Gastrocnemius medialis (tissue), 4 donors: ENCODE measurements around the gene GRK1. TPM values are rescaled to one million over a fixed set of nuclear protein-coding genes. Genes with fewer than 3 reads are reported as not detected.

ENCODE experiments used
- ATAC-seq, 2 donors: fragments of 150-250 bp; one replicate each; pipeline ENCODE4 v1.9.1; 2016
- DNase-seq, 2 donors: peaks; one replicate each; pipeline ENCODE4 v3.0.0-alpha.2; 2019
- H3K27ac ChIP-seq, 4 donors: fragments of 200-600 bp; sonication (generic); 1 replicate in 1 of 4; 2 replicates in 3 of 4; pipeline ENCODE4 v1.5.1; 2016 to 2018; ENCODE audit warnings: mild to moderate bottlenecking in 2 of 4, moderate library complexity in 1 of 4
- H3K27me3 ChIP-seq, 3 donors: fragments of 200-600 bp; sonication (generic) in 2 of 3; 1 replicate in 1 of 3; 2 replicates in 2 of 3; pipeline versions ENCODE4 v1.5.1 to v1.6.0; 2016 to 2019; ENCODE audit warnings: mild to moderate bottlenecking in 1 of 3, moderate library complexity in 1 of 3
- H3K36me3 ChIP-seq, 2 donors: fragments of 200-600 bp; sonication (generic) in 1 of 2; one replicate each; pipeline ENCODE4 v1.5.1; 2017 to 2018
- H3K4me1 ChIP-seq, 2 donors: fragments of 200-600 bp; sonication (generic) in 1 of 2; one replicate each; pipeline ENCODE4 v1.5.1; 2016 to 2017; ENCODE audit warnings: mild to moderate bottlenecking in 2 of 2
- H3K4me3 ChIP-seq, 4 donors: fragments of 200-600 bp; sonication (generic) in 3 of 4; 1 replicate in 1 of 4; 2 replicates in 3 of 4; pipeline ENCODE4 v1.5.1; 2016 to 2019; ENCODE audit warnings: mild to moderate bottlenecking in 2 of 4
- H3K9me3 ChIP-seq, 3 donors: fragments of 200-600 bp; sonication (generic) in 2 of 3; 1 replicate in 1 of 3; 2 replicates in 2 of 3; pipeline ENCODE4 v1.5.1; 2016 to 2019
- POLR2A ChIP-seq, 2 donors: fragments of 450-650 bp; IDR thresholded peaks; one replicate each; pipeline ENCODE4 v1.6.1; 2017; ENCODE audit warnings: antibody characterized with exemption in 2 of 2, mild to moderate bottlenecking in 2 of 2, moderate library complexity in 2 of 2
- in situ Hi-C, 4 donors: fragments of 200-750 bp; cut with MboI; loops; one replicate each; pipeline versions ENCODE4 v1.15.0 to v1.8.0; 2017; ENCODE audit warnings: low sequenced_read_pairs in 4 of 4
- intact Hi-C: fragments of 100-400 bp; cut with DNase I; formaldehyde crosslinking; loops from one replicate; pipeline ENCODE4 v1.15.1; 2023; ENCODE audit warnings: low total_unique reads
- total RNA-seq, 4 donors: library from RNA; depleted of rRNA; stranded (reverse); fragments of >200 nt; gene quantifications; one replicate each; pipeline versions ENCODE4 v1.1.0 to v1.2.3, GENCODE V29; 2016
- TF ChIP-seq, protein P1 (sequence below), 5 experiments: fragments of 450-650 bp in 3 of 5; fragments of 200-600 bp in 2 of 5; sonication (generic) in 2 of 5; IDR thresholded peaks in 4 of 5; conservative IDR thresholded peaks in 1 of 5; 1 replicate in 4 of 5; 2 replicates in 1 of 5; pipeline ENCODE4 v1.5.1; 2016 to 2019; ENCODE audit warnings: antibody characterized with exemption in 5 of 5, mild to moderate bottlenecking in 3 of 5, moderate library complexity in 3 of 5

The GRK1 gene
- total RNA-seq, 4 donors from 2014 or later, result 0.10 TPM; not detected in 3

DNA sequence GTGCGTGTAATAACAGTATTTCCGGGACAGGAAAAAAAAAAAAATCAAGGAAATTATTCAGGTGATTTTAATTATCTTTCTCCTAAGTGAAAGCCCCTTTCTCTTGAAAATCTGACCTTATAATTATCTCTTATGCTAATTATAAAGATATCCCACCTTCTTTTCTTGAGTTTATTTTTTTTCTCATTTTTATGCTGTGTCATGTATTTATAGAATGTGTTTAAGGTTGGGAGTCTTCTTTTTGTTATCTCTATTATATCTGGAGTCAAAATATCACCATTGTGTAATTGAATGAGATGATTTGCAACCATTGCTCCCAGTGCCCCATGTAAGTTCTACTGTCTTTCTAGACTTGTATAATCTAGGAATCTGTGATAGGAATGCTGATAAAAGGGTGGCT lies 95.1 kb downstream of the GRK1 start:
- Histone ChIP-seq H3K27me3 (peaks cover 23 to 48% (median 27%) of the 10 kb centered on the region in 3 donors), H3K4me3 (no peak overlapping the region), H3K4me1 (peaks cover 7 to 13% of the 10 kb centered on the region in 2 donors), H3K9me3 (no peaks in the 10 kb centered on the region), H3K36me3 (no peaks in the 10 kb centered on the region), H3K27ac (no peak overlapping the region)
- in situ Hi-C loops, result no loop called here
- intact Hi-C loops, result no loop called here
- no peak for TF ChIP-seq POLR2A (IDR thresholded peaks at IDR 0.05)
- TF ChIP-seq, protein P1, sequence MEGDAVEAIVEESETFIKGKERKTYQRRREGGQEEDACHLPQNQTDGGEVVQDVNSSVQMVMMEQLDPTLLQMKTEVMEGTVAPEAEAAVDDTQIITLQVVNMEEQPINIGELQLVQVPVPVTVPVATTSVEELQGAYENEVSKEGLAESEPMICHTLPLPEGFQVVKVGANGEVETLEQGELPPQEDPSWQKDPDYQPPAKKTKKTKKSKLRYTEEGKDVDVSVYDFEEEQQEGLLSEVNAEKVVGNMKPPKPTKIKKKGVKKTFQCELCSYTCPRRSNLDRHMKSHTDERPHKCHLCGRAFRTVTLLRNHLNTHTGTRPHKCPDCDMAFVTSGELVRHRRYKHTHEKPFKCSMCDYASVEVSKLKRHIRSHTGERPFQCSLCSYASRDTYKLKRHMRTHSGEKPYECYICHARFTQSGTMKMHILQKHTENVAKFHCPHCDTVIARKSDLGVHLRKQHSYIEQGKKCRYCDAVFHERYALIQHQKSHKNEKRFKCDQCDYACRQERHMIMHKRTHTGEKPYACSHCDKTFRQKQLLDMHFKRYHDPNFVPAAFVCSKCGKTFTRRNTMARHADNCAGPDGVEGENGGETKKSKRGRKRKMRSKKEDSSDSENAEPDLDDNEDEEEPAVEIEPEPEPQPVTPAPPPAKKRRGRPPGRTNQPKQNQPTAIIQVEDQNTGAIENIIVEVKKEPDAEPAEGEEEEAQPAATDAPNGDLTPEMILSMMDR (IDR thresholded peaks at IDR 0.05 in 4 of 5, conservative IDR thresholded peaks at IDR 0.05 in 1 of 5), result no peak
- ATAC-seq, result no peak
- DNase-seq, result no peak

DNA sequence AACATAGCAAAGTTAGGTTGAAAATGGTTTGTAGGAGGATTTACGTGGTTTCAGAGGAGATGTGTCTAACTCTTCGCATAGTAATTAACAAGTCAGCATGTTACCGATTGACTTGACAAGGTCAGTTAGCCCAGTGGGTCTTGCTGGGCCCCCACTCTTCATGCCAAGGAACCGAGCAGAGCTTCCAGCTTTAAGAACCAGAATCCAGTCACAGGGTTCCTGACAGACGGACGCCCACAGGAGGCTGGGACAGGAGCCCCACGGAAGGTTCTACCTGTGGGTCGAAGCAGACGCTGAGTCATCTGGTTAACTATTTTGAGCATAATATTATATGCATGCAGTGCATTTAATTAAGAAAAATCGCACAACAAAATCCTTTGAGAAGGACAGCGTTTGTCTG lies 95.5 kb downstream of the GRK1 start:
- H3K4me3 ChIP-seq, result no peak overlapping the region
- no peaks in the 10 kb centered on the region for H3K9me3 ChIP-seq
- intact Hi-C loops (no loop called here), in situ Hi-C loops (no loop called here)
- peaks cover 7 to 13% of the 10 kb centered on the region in 2 donors for H3K4me1 ChIP-seq
- H3K36me3 ChIP-seq, result no peaks in the 10 kb centered on the region
- ATAC-seq (no peak), DNase-seq (no peak)
- TF ChIP-seq, protein P1 (IDR thresholded peaks at IDR 0.05 in 4 of 5, conservative IDR thresholded peaks at IDR 0.05 in 1 of 5), result no peak
- TF ChIP-seq POLR2A (IDR thresholded peaks at IDR 0.05), result no peak
- H3K27me3 ChIP-seq, result peaks cover 23 to 48% (median 27%) of the 10 kb centered on the region in 3 donors
- H3K27ac ChIP-seq, result no peak overlapping the region

DNA sequence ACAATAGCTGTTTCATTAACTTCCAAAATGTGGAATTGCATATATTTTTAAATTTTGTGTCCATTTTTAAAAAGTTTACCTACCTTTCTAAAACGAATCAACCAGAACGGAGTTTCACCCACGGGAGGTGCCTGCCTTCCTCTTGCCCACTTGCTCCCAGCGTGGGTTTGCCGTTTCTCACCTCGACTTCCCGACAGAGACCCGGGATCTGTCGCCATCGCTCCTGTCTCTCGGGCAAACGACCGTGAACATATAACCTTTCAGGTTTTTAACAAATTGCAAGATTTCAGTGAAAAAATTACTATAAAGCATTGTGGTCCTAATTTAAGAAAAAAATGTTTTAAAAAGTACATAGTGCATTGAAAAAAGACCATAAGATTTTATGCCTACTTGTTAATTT lies 96.2 kb downstream of the GRK1 start:
- Histone ChIP-seq H3K27ac (no peak overlapping the region), H3K4me1 (peaks cover 7 to 12% of the 10 kb centered on the region in 2 donors), H3K27me3 (peaks cover 23 to 44% (median 27%) of the 10 kb centered on the region in 3 donors), H3K9me3 (no peaks in the 10 kb centered on the region), H3K36me3 (no peaks in the 10 kb centered on the region), H3K4me3 (no peak overlapping the region)
- in situ Hi-C loops (no loop called here), intact Hi-C loops (no loop called here)
- DNase-seq (no peak), ATAC-seq (no peak)
- no peak for TF ChIP-seq POLR2A (IDR thresholded peaks at IDR 0.05)
- TF ChIP-seq, protein P1 (IDR thresholded peaks at IDR 0.05 in 4 of 5, conservative IDR thresholded peaks at IDR 0.05 in 1 of 5), result no peak

DNA sequence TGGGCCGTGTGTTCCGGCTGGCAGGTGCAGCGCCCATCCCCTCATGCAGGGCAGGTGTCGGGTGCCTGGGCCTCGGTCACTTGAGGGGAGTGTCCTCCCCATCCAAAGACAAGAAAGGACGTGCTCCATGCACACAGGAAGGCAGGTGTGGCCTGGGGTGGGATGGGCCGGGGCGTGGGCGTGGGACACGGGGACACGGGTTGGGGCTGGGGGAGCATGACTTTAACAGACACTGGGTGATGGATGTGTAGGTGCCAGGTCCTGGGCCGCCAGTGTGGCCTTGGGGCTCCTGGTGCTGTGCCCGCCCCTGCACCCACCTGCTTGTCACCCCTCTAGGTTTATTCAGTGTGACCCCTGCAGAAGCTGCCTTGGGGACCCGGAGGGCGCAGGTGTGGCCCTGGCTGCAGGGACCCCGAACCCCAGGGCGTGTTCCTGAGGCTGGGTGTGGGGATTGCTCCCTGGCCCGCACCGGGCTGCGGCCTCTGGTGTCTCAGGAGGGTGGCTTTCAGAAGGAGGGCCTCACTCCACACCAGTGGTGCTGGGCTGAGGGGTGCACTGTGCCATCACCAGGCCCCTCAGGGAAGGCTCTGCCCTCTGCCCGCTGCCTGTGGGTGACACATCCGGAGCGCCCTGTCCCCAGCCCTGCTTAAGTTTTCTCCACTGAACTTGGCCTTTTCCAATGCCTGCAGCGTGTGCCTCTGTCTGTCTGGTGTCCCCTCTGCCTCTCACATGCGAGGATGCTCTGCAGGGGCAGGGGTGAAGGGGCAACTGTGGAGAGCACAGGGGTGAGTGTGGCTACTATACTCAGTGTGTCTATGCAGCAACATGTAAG lies 97.2 kb downstream of the GRK1 start:
- in situ Hi-C loops, result no loop called here
- intact Hi-C loops, result no loop called here
- no peak for DNase-seq
- Histone ChIP-seq H3K27me3 (peaks cover 23 to 38% (median 27%) of the 10 kb centered on the region in 3 donors), H3K4me1 (peaks cover 7% of the 10 kb centered on the region in 2 donors), H3K4me3 (no peak overlapping the region), H3K9me3 (no peaks in the 10 kb centered on the region), H3K36me3 (no peaks in the 10 kb centered on the region), H3K27ac (no peak overlapping the region)
- ATAC-seq, result no peak
- TF ChIP-seq, protein P1 (IDR thresholded peaks at IDR 0.05 in 4 of 5, conservative IDR thresholded peaks at IDR 0.05 in 1 of 5), result no peak
- TF ChIP-seq POLR2A (IDR thresholded peaks at IDR 0.05), result no peak
